Left ventricle myocardium superior (tissue), 1 donor: ENCODE results near the gene MEGF8. TPM values are rescaled to one million over a fixed set of nuclear protein-coding genes. Genes with fewer than 3 reads are reported as not detected.

Experiments used
- ATAC-seq: fragments of 200-7000 bp; cut with Tn5 transposase; one replicate; pipeline ENCODE4 v1.9.1; 2020; ENCODE audit warnings: mild to moderate bottlenecking, moderate library complexity
- DNase-seq: peaks from one replicate; pipeline ENCODE4 v3.0.0-alpha.2; 2020
- intact Hi-C: fragments of 100-400 bp; cut with micrococcal nuclease; formaldehyde crosslinking; loops from one replicate; pipeline ENCODE4 v1.11.0; 2022
- microRNA-seq: library from miRNA; unstranded; fragments of <30 nt; microRNA quantifications from one replicate; pipeline ENCODE4 v1.2.0, GENCODE V29; 2020; ENCODE audit warnings: borderline number of aligned reads
- total RNA-seq: library from RNA; stranded (reverse); fragmentation: NEBNext Ultra II Directional; extraction: Animal tissue kit (Norgen Biotek cat#: 25700); gene quantifications from one replicate; pipeline ENCODE4 v1.2.1, GENCODE V29; 2021
- donor health status: DM: no; HTN: yes; CAD: no; lungs with severe emphysema.

MEGF8 gene
- total RNA-seq, 1 donor from 2014 or later = 37.4 TPM

- ATAC-seq (peak; percentile 88), DNase-seq (peak; percentile 89)
- intact Hi-C loops = no loop called here
Observed at GRCh38 chr19:42423462-42424344, 98.3 kb downstream of the MEGF8 start.

- ATAC-seq (no peak), DNase-seq (no peak)
- intact Hi-C loops = no loop called here
Observed at GRCh38 chr19:42424345-42424707, 98.9 kb downstream of the MEGF8 start.

GRCh38 chr19:42424712-42425131 is 99.3 kb downstream of the MEGF8 start:
- ATAC-seq = no peak
- intact Hi-C loops = no loop called here

GRCh38 chr19:42426643-42427042 is 101.2 kb downstream of the MEGF8 start:
- DNase-seq = no peak
- no peak for ATAC-seq
- intact Hi-C loops = no loop called here

More at GRCh38 chr19:42424712-42425131, 99.3 kb downstream of the MEGF8 start:
- DNase-seq = no peak

- ATAC-seq (no peak), DNase-seq (no peak)
- intact Hi-C loops = no loop called here
Observed at GRCh38 chr19:42427313-42427712, 101.9 kb downstream of the MEGF8 start, which contains the start of gene LIPE. LIPE (minus strand) TSS chr19:42427388; CDS start chr19:42427149, 239 bp downstream.

Small RNAs within 50 kb of the gene (microRNA-seq; reads per million reads assigned to microRNA genes)
- gene MIR8077 = not detected

Other genes starting within 250 kb of the MEGF8 start
- gene ZNF574, start 249.5 kb upstream of the MEGF8 start, total RNA-seq = 10.2 TPM
- gene POU2F2, start 193.2 kb upstream of the MEGF8 start, total RNA-seq = 1.8 TPM
- 17.2 TPM for gene DEDD2, start 108.0 kb upstream of the MEGF8 start, total RNA-seq
- gene ZNF526, start 105.3 kb upstream of the MEGF8 start, total RNA-seq = 6.7 TPM
- 40.0 TPM for gene GSK3A, start 83.0 kb upstream of the MEGF8 start, total RNA-seq
- 46.0 TPM for gene ERF, start 70.5 kb upstream of the MEGF8 start, total RNA-seq
- gene CIC, start 56.4 kb upstream of the MEGF8 start, total RNA-seq = 37.1 TPM
- not detected for gene PRR19, start 23.5 kb upstream of the MEGF8 start, total RNA-seq
- gene PAFAH1B3, start 23.0 kb upstream of the MEGF8 start, total RNA-seq = 2.6 TPM
- gene TMEM145, start 12.3 kb upstream of the MEGF8 start, total RNA-seq = 0.64 TPM
- 0.55 TPM for gene CNFN, start 64.7 kb downstream of the MEGF8 start, total RNA-seq
- 41.0 TPM for gene LIPE, start 101.8 kb downstream of the MEGF8 start, total RNA-seq
- gene CXCL17, start 117.3 kb downstream of the MEGF8 start, total RNA-seq = not detected
- 4.0 TPM for gene CEACAM1, start 202.8 kb downstream of the MEGF8 start, total RNA-seq